PC-9 (cell line): Measurements from ENCODE around the gene MED20. TPM values are rescaled to one million over a fixed set of nuclear protein-coding genes. Genes with fewer than 3 reads are reported as not detected.

Experiments
- BruUV-seq: library from RNA; stranded (reverse); fragments of 400-500 nt; replicated peaks from 2 replicates; lab custom pipeline; 2021; lab: Mats Ljungman, UMichigan
- CTCF ChIA-PET: fragments of 300-600 bp; sonication (Branson Sonifier 250); formaldehyde crosslinking; loops from one replicate; lab custom pipeline; 2022; ENCODE audit warnings: antibody characterized with exemption; lab: Charles Lee
- POLR2A ChIA-PET: fragments of 300-600 bp; sonication (Branson Sonifier 250); formaldehyde crosslinking; loops from one replicate; lab custom pipeline; 2022; ENCODE audit warnings: antibody characterized with exemption; ENCODE audit not compliant: unreplicated experiment; lab: Charles Lee
- DNase-seq, 2 experiments: peaks; one replicate each; pipeline versions ENCODE4 v3.0.0 to v3.0.0-alpha.2; 2015 to 2022; ENCODE audit warnings: mixed read lengths in 1 of 2
- H2AFZ ChIP-seq: fragments of 200-600 bp; sonication (generic); 2 replicates; pipeline ENCODE4 v1.8.1; 2017; ENCODE audit warnings: antibody characterized with exemption
- H3F3A ChIP-seq: fragments of 200-600 bp; sonication (generic); 2 replicates; pipeline ENCODE4 v1.8.1; 2017; ENCODE audit warnings: antibody characterized with exemption, mild to moderate bottlenecking, low read depth; ENCODE audit not compliant: insufficient read depth
- H3K27ac ChIP-seq: fragments of 200-600 bp; sonication (generic); 2 replicates; pipeline ENCODE4 v1.6.1; 2016; ENCODE audit warnings: mixed run types
- H3K27me3 ChIP-seq: fragments of 200-600 bp; sonication (generic); 2 replicates; pipeline ENCODE4 v1.6.1; 2016; ENCODE audit warnings: low read depth, mixed run types; ENCODE audit not compliant: insufficient read depth
- H3K36me3 ChIP-seq: fragments of 200-600 bp; sonication (generic); 2 replicates; pipeline ENCODE4 v1.6.1; 2016; ENCODE audit warnings: low read depth, mixed run types
- H3K4me1 ChIP-seq: fragments of 200-600 bp; sonication (generic); replicated peaks from 2 replicates; pipeline ENCODE4 v1.6.1; 2016; ENCODE audit warnings: mixed run types; ENCODE audit not compliant: insufficient read depth
- H3K4me2 ChIP-seq: fragments of 200-600 bp; sonication (generic); 2 replicates; pipeline ENCODE4 v1.6.1; 2017; ENCODE audit warnings: mixed run types
- H3K4me3 ChIP-seq: fragments of 200-600 bp; sonication (generic); 2 replicates; pipeline ENCODE4 v1.6.1; 2016; ENCODE audit warnings: mixed run types
- H3K79me2 ChIP-seq: fragments of 200-600 bp; sonication (generic); 2 replicates; pipeline ENCODE4 v1.6.1; 2017; ENCODE audit warnings: low read depth, mixed run types
- H3K9me2 ChIP-seq: fragments of 200-600 bp; sonication (generic); 2 replicates; pipeline ENCODE4 v1.8.1; 2017; ENCODE audit warnings: mild to moderate bottlenecking; ENCODE audit not compliant: insufficient read depth
- H3K9me3 ChIP-seq: fragments of 200-600 bp; sonication (generic); 2 replicates; pipeline ENCODE4 v1.8.1; 2016; ENCODE audit warnings: low read depth; ENCODE audit not compliant: insufficient read depth
- H4K20me1 ChIP-seq: fragments of 200-600 bp; sonication (generic); 2 replicates; pipeline ENCODE4 v1.8.1; 2017; ENCODE audit not compliant: insufficient read depth
- CTCF ChIP-seq: fragments of 200-600 bp; sonication (generic); conservative IDR thresholded peaks from 2 replicates; pipeline ENCODE4 v1.6.1; 2017; ENCODE audit warnings: mixed run types, antibody characterized with exemption, mild to moderate bottlenecking, moderate library complexity
- EZH2 ChIP-seq: fragments of 200-600 bp; sonication (generic); IDR thresholded peaks from 2 replicates; pipeline ENCODE4 v1.8.0; 2017; ENCODE audit warnings: antibody characterized with exemption, low read depth
- intact Hi-C: fragments of 100-400 bp; cut with micrococcal nuclease; formaldehyde crosslinking; loops from one replicate; pipeline ENCODE4 v1.10.0; 2022; ENCODE audit not compliant: unreplicated experiment
- total RNA-seq: library from RNA; stranded (reverse); gene quantifications from 2 replicates; pipeline ENCODE4 v1.2.3, GENCODE V29; 2021

The MED20 gene
- total RNA-seq, 1 experiment from 2014 or later: 45.8 TPM

- no peak overlapping the region for H3K4me3 ChIP-seq
- POLR2A ChIA-PET: no interaction called here
- no peaks in the 10 kb centered on the region for H3K27me3 ChIP-seq
- intact Hi-C loops: no loop called here
- no peak overlapping the region for H2AFZ ChIP-seq
- H3K4me1 ChIP-seq: no peaks in the 10 kb centered on the region
- no peak for DNase-seq
- no peaks in the 10 kb centered on the region for H3K9me3 ChIP-seq
- 0 out of 2 replicates have a peak, but pooled peaks cover 6% of the 10 kb centered on the region for H3F3A ChIP-seq
- H3K9me2 ChIP-seq: no peaks in the 10 kb centered on the region
- CTCF ChIA-PET: no interaction called here
- no TSS peak for BruUV-seq
- H4K20me1 ChIP-seq: no peaks in the 10 kb centered on the region
- H3K27ac ChIP-seq: no peak overlapping the region
- no peaks in the 10 kb centered on the region for H3K79me2 ChIP-seq
- H3K4me2 ChIP-seq: no peak overlapping the region
- TF ChIP-seq CTCF (no peak), EZH2 (no peak)
- H3K36me3 ChIP-seq: no peaks in the 10 kb centered on the region
These were observed 42.0 kb downstream of the MED20 start for GRCh38 chr6:41878961-41879405.

GRCh38 chr6:41878246-41878645 is 42.7 kb downstream of the MED20 start:
- Histone ChIP-seq H2AFZ (no peak overlapping the region), H3K27ac (no peak overlapping the region), H3F3A (0 out of 2 replicates have a peak, but pooled peaks cover 6% of the 10 kb centered on the region), H3K4me3 (no peak overlapping the region), H4K20me1 (no peaks in the 10 kb centered on the region), H3K79me2 (no peaks in the 10 kb centered on the region), H3K36me3 (no peaks in the 10 kb centered on the region), H3K9me3 (no peaks in the 10 kb centered on the region), H3K27me3 (no peaks in the 10 kb centered on the region), H3K4me2 (no peak overlapping the region), H3K9me2 (no peaks in the 10 kb centered on the region), H3K4me1 (no peaks in the 10 kb centered on the region)
- ChIA-PET POLR2A (no interaction called here), CTCF (interaction anchor here (0.5 kb wide), 1 partner anchor 40 kb away, joined by 5 read pairs; no protein-coding TSS in a partner anchor)
- DNase-seq: no peak
- intact Hi-C loops: no loop called here
- no TSS peak for BruUV-seq
- TF ChIP-seq EZH2 (no peak), CTCF (no peak)

- CTCF ChIA-PET: no interaction called here
These were observed 43.8 kb downstream of the MED20 start for GRCh38 chr6:41877051-41877680.

More at GRCh38 chr6:41877051-41877680, 43.8 kb downstream of the MED20 start:
- Histone ChIP-seq H2AFZ (no peak overlapping the region), H3K9me2 (no peaks in the 10 kb centered on the region), H3K27me3 (no peaks in the 10 kb centered on the region), H3K4me2 (no peak overlapping the region), H3K36me3 (no peaks in the 10 kb centered on the region), H3F3A (0 out of 2 replicates have a peak, but pooled peaks cover 6% of the 10 kb centered on the region), H4K20me1 (no peaks in the 10 kb centered on the region), H3K9me3 (no peaks in the 10 kb centered on the region), H3K4me1 (no peaks in the 10 kb centered on the region), H3K27ac (no peak overlapping the region), H3K79me2 (no peaks in the 10 kb centered on the region), H3K4me3 (no peak overlapping the region)
- BruUV-seq: no TSS peak
- intact Hi-C loops: no loop called here
- DNase-seq: no peak
- POLR2A ChIA-PET: no interaction called here
- no peak for TF ChIP-seq EZH2
- no peak for TF ChIP-seq CTCF
